Measurements from ENCODE around the gene ALDH4A1.

Gene ALDH4A1

GRCh38 chr1:18869847-18870594 lies 32.3 kb downstream of the ALDH4A1 start:
- Histone ChIP-seq H2BK12ac (ENCODE audit: low read length) (no peak overlapping the region), H3K4me2 (ENCODE audit: insufficient read depth, low read length, poor library complexity, severe bottlenecking) (no peak overlapping the region), H2BK15ac (ENCODE audit: low read length) (no peak overlapping the region), H3K27ac (replicated peaks; ENCODE audit: low read length) (no peak overlapping the region), H3K4me1 (ENCODE audit: control insufficient read depth in 2 of 2, insufficient read depth in 1 of 2, low read depth in 1 of 2, low read length in 2 of 2) (no peaks in the 10 kb centered on the region), H3K36me3 (replicated peaks in 1 of 2; ENCODE audit: control insufficient read depth in 2 of 2, insufficient read depth in 2 of 2, low read length in 2 of 2) (peaks cover 0 to 3% of the 10 kb centered on the region in 2 donors), H3K18ac (ENCODE audit: low read length) (peak overlapping the region; percentile 23), H2BK5ac (ENCODE audit: low read length) (no peak overlapping the region), H3K23ac (ENCODE audit: low read depth, low read length, poor library complexity) (no peak overlapping the region), H3K4me3 (ENCODE audit: low read length in 2 of 2) (no peak overlapping the region), H3K4ac (ENCODE audit: low read length) (no peak overlapping the region), H3K79me1 (ENCODE audit: low read depth, low read length) (peaks cover 2% of the 10 kb centered on the region), H4K91ac (ENCODE audit: low read depth, low read length, poor library complexity) (no peak overlapping the region), H3K9me3 (replicated peaks in 1 of 2; ENCODE audit: control insufficient read depth in 2 of 2, insufficient read depth in 1 of 2, low read depth in 1 of 2, low read length in 2 of 2) (no peaks in the 10 kb centered on the region), H2BK120ac (ENCODE audit: low read depth, low read length) (no peak overlapping the region), H3K9ac (ENCODE audit: low read depth, low read length, poor library complexity) (no peak overlapping the region), H2AFZ (ENCODE audit: low read length) (no peak overlapping the region), H3K27me3 (ENCODE audit: control insufficient read depth in 3 of 3, insufficient read depth in 3 of 3, low read depth in 1 of 3, low read length in 3 of 3) (peaks cover 0 to 20% (median 0%) of the 10 kb centered on the region in 3 experiments), H2AK5ac (ENCODE audit: low read depth, low read length) (no peak overlapping the region), H3K14ac (ENCODE audit: low read length) (no peak overlapping the region), H4K8ac (ENCODE audit: low read depth, low read length) (no peak overlapping the region)
- no CpG with 5 or more reads among the region's 9 CpGs for WGBS, 2 donors (ENCODE audit: extremely low coverage in 2 of 2, insufficient read length in 2 of 2, insufficient replicate concordance in 1 of 2)
- no peak for DNase-seq (ENCODE audit: low spot score)

GRCh38 chr1:18868801-18869424 lies 33.4 kb downstream of the ALDH4A1 start:
- H2AK5ac ChIP-seq (ENCODE audit: low read depth, low read length): no peak overlapping the region
- no peak overlapping the region for H3K4me3 ChIP-seq (ENCODE audit: low read length in 2 of 2)
- peak overlapping the region; percentile 40 for H3K18ac ChIP-seq (ENCODE audit: low read length)
- no peak overlapping the region for H3K4me2 ChIP-seq (ENCODE audit: insufficient read depth, low read length, poor library complexity, severe bottlenecking)
- no peak overlapping the region for H2BK15ac ChIP-seq (ENCODE audit: low read length)
- H3K9me3 ChIP-seq (replicated peaks in 1 of 2; ENCODE audit: control insufficient read depth in 2 of 2, insufficient read depth in 1 of 2, low read depth in 1 of 2, low read length in 2 of 2): no peaks in the 10 kb centered on the region
- no peak overlapping the region for H3K4ac ChIP-seq (ENCODE audit: low read length)
- H2BK120ac ChIP-seq (ENCODE audit: low read depth, low read length): no peak overlapping the region
- H3K36me3 ChIP-seq (replicated peaks in 1 of 2; ENCODE audit: control insufficient read depth in 2 of 2, insufficient read depth in 2 of 2, low read length in 2 of 2): peaks cover 0 to 3% of the 10 kb centered on the region in 2 donors
- no peak overlapping the region for H2BK12ac ChIP-seq (ENCODE audit: low read length)
- H3K14ac ChIP-seq (ENCODE audit: low read length): peak overlapping the region; percentile 66
- H4K91ac ChIP-seq (ENCODE audit: low read depth, low read length, poor library complexity): no peak overlapping the region
- H3K4me1 ChIP-seq (ENCODE audit: control insufficient read depth in 2 of 2, insufficient read depth in 1 of 2, low read depth in 1 of 2, low read length in 2 of 2): no peaks in the 10 kb centered on the region
- H4K8ac ChIP-seq (ENCODE audit: low read depth, low read length): no peak overlapping the region
- peaks cover 2% of the 10 kb centered on the region for H3K79me1 ChIP-seq (ENCODE audit: low read depth, low read length)
- H2BK5ac ChIP-seq (ENCODE audit: low read length): no peak overlapping the region
- H3K9ac ChIP-seq (ENCODE audit: low read depth, low read length, poor library complexity): no peak overlapping the region
- no peak for DNase-seq (ENCODE audit: low spot score)
- no peak overlapping the region for H3K27ac ChIP-seq (replicated peaks; ENCODE audit: low read length)
- H3K23ac ChIP-seq (ENCODE audit: low read depth, low read length, poor library complexity): no peak overlapping the region
- no CpG with 5 or more reads among the region's 12 CpGs for WGBS, 2 donors (ENCODE audit: extremely low coverage in 2 of 2, insufficient read length in 2 of 2, insufficient replicate concordance in 1 of 2)
- peaks cover 0 to 29% (median 0%) of the 10 kb centered on the region in 3 experiments for H3K27me3 ChIP-seq (ENCODE audit: control insufficient read depth in 3 of 3, insufficient read depth in 3 of 3, low read depth in 1 of 3, low read length in 3 of 3)
- no peak overlapping the region for H2AFZ ChIP-seq (ENCODE audit: low read length)

GRCh38 chr1:18868354-18868753 lies 34.0 kb downstream of the ALDH4A1 start:
- H3K18ac ChIP-seq (ENCODE audit: low read length): no peak overlapping the region
- H2BK12ac ChIP-seq (ENCODE audit: low read length): no peak overlapping the region
- H3K4me3 ChIP-seq (ENCODE audit: low read length in 2 of 2): no peak overlapping the region
- H2BK120ac ChIP-seq (ENCODE audit: low read depth, low read length): no peak overlapping the region
- H3K36me3 ChIP-seq (replicated peaks in 1 of 2; ENCODE audit: control insufficient read depth in 2 of 2, insufficient read depth in 2 of 2, low read length in 2 of 2): peaks cover 0 to 3% of the 10 kb centered on the region in 2 donors
- no peak overlapping the region for H3K14ac ChIP-seq (ENCODE audit: low read length)
- H3K9ac ChIP-seq (ENCODE audit: low read depth, low read length, poor library complexity): no peak overlapping the region
- peaks cover 2% of the 10 kb centered on the region for H3K79me1 ChIP-seq (ENCODE audit: low read depth, low read length)
- no CpG with 5 or more reads among the region's 5 CpGs for WGBS, 2 donors (ENCODE audit: extremely low coverage in 2 of 2, insufficient read length in 2 of 2, insufficient replicate concordance in 1 of 2)
- no peak overlapping the region for H2AFZ ChIP-seq (ENCODE audit: low read length)
- H4K91ac ChIP-seq (ENCODE audit: low read depth, low read length, poor library complexity): no peak overlapping the region
- H2BK5ac ChIP-seq (ENCODE audit: low read length): no peak overlapping the region
- no peak overlapping the region for H3K4me2 ChIP-seq (ENCODE audit: insufficient read depth, low read length, poor library complexity, severe bottlenecking)
- H3K27me3 ChIP-seq (ENCODE audit: control insufficient read depth in 3 of 3, insufficient read depth in 3 of 3, low read depth in 1 of 3, low read length in 3 of 3): peaks cover 0 to 34% (median 0%) of the 10 kb centered on the region in 3 experiments
- no peaks in the 10 kb centered on the region for H3K4me1 ChIP-seq (ENCODE audit: control insufficient read depth in 2 of 2, insufficient read depth in 1 of 2, low read depth in 1 of 2, low read length in 2 of 2)
- no peak overlapping the region for H2AK5ac ChIP-seq (ENCODE audit: low read depth, low read length)
- no peak overlapping the region for H3K4ac ChIP-seq (ENCODE audit: low read length)
- DNase-seq (ENCODE audit: low spot score): no peak
- H3K23ac ChIP-seq (ENCODE audit: low read depth, low read length, poor library complexity): no peak overlapping the region
- H4K8ac ChIP-seq (ENCODE audit: low read depth, low read length): no peak overlapping the region
- H2BK15ac ChIP-seq (ENCODE audit: low read length): no peak overlapping the region
- no peaks in the 10 kb centered on the region for H3K9me3 ChIP-seq (replicated peaks in 1 of 2; ENCODE audit: control insufficient read depth in 2 of 2, insufficient read depth in 1 of 2, low read depth in 1 of 2, low read length in 2 of 2)
- no peak overlapping the region for H3K27ac ChIP-seq (replicated peaks; ENCODE audit: low read length)

- no CpG with 5 or more reads among the region's 3 CpGs for WGBS, 2 donors (ENCODE audit: extremely low coverage in 2 of 2, insufficient read length in 2 of 2, insufficient replicate concordance in 1 of 2)
Observed at GRCh38 chr1:18866846-18867245, 35.5 kb downstream of the ALDH4A1 start.

More at GRCh38 chr1:18866846-18867245, 35.5 kb downstream of the ALDH4A1 start:
- H3K4me1 ChIP-seq (ENCODE audit: control insufficient read depth in 2 of 2, insufficient read depth in 1 of 2, low read depth in 1 of 2, low read length in 2 of 2): no peaks in the 10 kb centered on the region
- no peaks in the 10 kb centered on the region for H3K9me3 ChIP-seq (replicated peaks in 1 of 2; ENCODE audit: control insufficient read depth in 2 of 2, insufficient read depth in 1 of 2, low read depth in 1 of 2, low read length in 2 of 2)
- no peaks in the 10 kb centered on the region for H3K36me3 ChIP-seq (replicated peaks in 1 of 2; ENCODE audit: control insufficient read depth in 2 of 2, insufficient read depth in 2 of 2, low read length in 2 of 2)
- H3K18ac ChIP-seq (ENCODE audit: low read length): no peak overlapping the region
- H3K9ac ChIP-seq (ENCODE audit: low read depth, low read length, poor library complexity): no peak overlapping the region
- H2BK120ac ChIP-seq (ENCODE audit: low read depth, low read length): no peak overlapping the region
- H2AFZ ChIP-seq (ENCODE audit: low read length): no peak overlapping the region
- no peak overlapping the region for H3K4ac ChIP-seq (ENCODE audit: low read length)
- H2BK12ac ChIP-seq (ENCODE audit: low read length): no peak overlapping the region
- peaks cover 0 to 41% (median 0%) of the 10 kb centered on the region in 3 experiments for H3K27me3 ChIP-seq (ENCODE audit: control insufficient read depth in 3 of 3, insufficient read depth in 3 of 3, low read depth in 1 of 3, low read length in 3 of 3)
- H4K8ac ChIP-seq (ENCODE audit: low read depth, low read length): no peak overlapping the region
- no peak overlapping the region for H3K4me3 ChIP-seq (ENCODE audit: low read length in 2 of 2)
- DNase-seq (ENCODE audit: low spot score): no peak
- H2BK15ac ChIP-seq (ENCODE audit: low read length): no peak overlapping the region
- peaks cover 2% of the 10 kb centered on the region for H3K79me1 ChIP-seq (ENCODE audit: low read depth, low read length)
- no peak overlapping the region for H4K91ac ChIP-seq (ENCODE audit: low read depth, low read length, poor library complexity)
- no peak overlapping the region for H3K4me2 ChIP-seq (ENCODE audit: insufficient read depth, low read length, poor library complexity, severe bottlenecking)
- no peak overlapping the region for H2BK5ac ChIP-seq (ENCODE audit: low read length)
- H3K23ac ChIP-seq (ENCODE audit: low read depth, low read length, poor library complexity): no peak overlapping the region
- no peak overlapping the region for H2AK5ac ChIP-seq (ENCODE audit: low read depth, low read length)
- no peak overlapping the region for H3K14ac ChIP-seq (ENCODE audit: low read length)
- H3K27ac ChIP-seq (replicated peaks; ENCODE audit: low read length): no peak overlapping the region
